Hepatocyte (in vitro differentiated cells): ENCODE measurements around the gene HNRNPH2.

Source experiments
- EZH2 ChIP-seq: fragments of 200-600 bp; sonication (generic); IDR thresholded peaks from 2 replicates; pipeline ENCODE4 v1.6.1; 2016; ENCODE audit warnings: antibody characterized with exemption, mild to moderate bottlenecking, borderline replicate concordance
- EZH2phosphoT487 ChIP-seq: fragments of 200-600 bp; sonication (generic); IDR thresholded peaks from one replicate; pipeline ENCODE4 v1.6.1; 2018; ENCODE audit warnings: antibody characterized with exemption, mild to moderate bottlenecking, low read depth, moderate library complexity; ENCODE audit not compliant: unreplicated experiment, severe bottlenecking
- TF ChIP-seq, protein P1 (sequence below): fragments of 200-600 bp; sonication (generic); IDR thresholded peaks from 2 replicates; pipeline ENCODE4 v1.5.1; 2016; ENCODE audit warnings: antibody characterized with exemption, mild to moderate bottlenecking; ENCODE audit not compliant: poor library complexity

DNA sequence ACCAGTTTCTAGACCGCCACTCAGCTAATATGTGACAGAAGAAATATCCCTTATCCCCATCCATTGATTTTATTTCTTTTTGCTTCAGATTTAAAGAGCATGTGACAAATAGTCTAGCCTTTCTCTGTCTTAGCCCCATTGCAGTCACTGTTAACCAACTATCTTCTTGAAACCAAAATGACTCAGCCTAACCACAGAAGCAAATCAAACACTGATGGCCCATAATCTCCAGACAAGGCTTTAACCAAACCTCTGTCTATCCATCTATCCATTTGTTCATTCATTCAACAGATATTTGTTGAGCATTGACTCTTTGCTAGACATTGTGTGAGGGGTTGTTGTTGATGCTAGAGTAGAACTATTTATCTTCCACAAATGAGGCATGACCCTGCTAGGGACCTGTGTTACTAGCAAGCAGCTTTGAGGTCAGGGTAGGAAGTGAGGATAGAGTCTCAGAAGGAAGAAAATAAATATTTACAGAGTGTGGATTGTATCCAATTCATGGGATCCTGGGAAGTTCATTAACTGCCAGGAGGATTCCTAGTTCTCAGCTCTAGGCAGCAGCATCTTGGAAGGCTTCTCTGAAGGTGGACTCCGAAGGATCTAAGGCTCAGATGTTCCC is 22.5 kb downstream of the HNRNPH2 start:
- TF ChIP-seq, protein P1, sequence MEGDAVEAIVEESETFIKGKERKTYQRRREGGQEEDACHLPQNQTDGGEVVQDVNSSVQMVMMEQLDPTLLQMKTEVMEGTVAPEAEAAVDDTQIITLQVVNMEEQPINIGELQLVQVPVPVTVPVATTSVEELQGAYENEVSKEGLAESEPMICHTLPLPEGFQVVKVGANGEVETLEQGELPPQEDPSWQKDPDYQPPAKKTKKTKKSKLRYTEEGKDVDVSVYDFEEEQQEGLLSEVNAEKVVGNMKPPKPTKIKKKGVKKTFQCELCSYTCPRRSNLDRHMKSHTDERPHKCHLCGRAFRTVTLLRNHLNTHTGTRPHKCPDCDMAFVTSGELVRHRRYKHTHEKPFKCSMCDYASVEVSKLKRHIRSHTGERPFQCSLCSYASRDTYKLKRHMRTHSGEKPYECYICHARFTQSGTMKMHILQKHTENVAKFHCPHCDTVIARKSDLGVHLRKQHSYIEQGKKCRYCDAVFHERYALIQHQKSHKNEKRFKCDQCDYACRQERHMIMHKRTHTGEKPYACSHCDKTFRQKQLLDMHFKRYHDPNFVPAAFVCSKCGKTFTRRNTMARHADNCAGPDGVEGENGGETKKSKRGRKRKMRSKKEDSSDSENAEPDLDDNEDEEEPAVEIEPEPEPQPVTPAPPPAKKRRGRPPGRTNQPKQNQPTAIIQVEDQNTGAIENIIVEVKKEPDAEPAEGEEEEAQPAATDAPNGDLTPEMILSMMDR, result no peak
- TF ChIP-seq EZH2 (no peak), EZH2phosphoT487 (no peak)
